HG03354 (cell line): ENCODE results near the gene TRPC4AP.

Experiments
- ATAC-seq: cut with Tn5 transposase; IDR thresholded peaks from one replicate; pipeline ENCODE4 v1.9.1; 2021; ENCODE audit warnings: mild to moderate bottlenecking; ENCODE audit not compliant: unreplicated experiment, poor library complexity, severe bottlenecking

TRPC4AP gene

GRCh38 chr20:35005463-35005961, 87.1 kb downstream of the TRPC4AP start:
- ATAC-seq = no peak

- ATAC-seq = no peak
These were observed 87.7 kb downstream of the TRPC4AP start for GRCh38 chr20:35004749-35005462.

GRCh38 chr20:35004051-35004725, 88.4 kb downstream of the TRPC4AP start:
- no peak for ATAC-seq

- ATAC-seq = no peak
These were observed 89.2 kb downstream of the TRPC4AP start for GRCh38 chr20:35003211-35004031.

- no peak for ATAC-seq
These were observed 90.0 kb downstream of the TRPC4AP start for GRCh38 chr20:35002426-35003210.

GRCh38 chr20:35001596-35002362, 90.8 kb downstream of the TRPC4AP start:
- ATAC-seq = no peak

GRCh38 chr20:35000922-35001595, 91.5 kb downstream of the TRPC4AP start:
- ATAC-seq = no peak

- ATAC-seq = no peak
These were observed 92.2 kb downstream of the TRPC4AP start for GRCh38 chr20:35000311-35000921.

- no peak for ATAC-seq
These were observed 92.8 kb downstream of the TRPC4AP start for GRCh38 chr20:34999782-35000181.

- no peak for ATAC-seq
These were observed 93.6 kb downstream of the TRPC4AP start for GRCh38 chr20:34999021-34999451.

- no peak for ATAC-seq
These were observed 94.2 kb downstream of the TRPC4AP start for GRCh38 chr20:34998331-34998950.

GRCh38 chr20:34997774-34998173, 94.8 kb downstream of the TRPC4AP start:
- no peak for ATAC-seq

- no peak for ATAC-seq
These were observed 95.5 kb downstream of the TRPC4AP start for GRCh38 chr20:34997131-34997561.

- ATAC-seq = no peak
These were observed 96.2 kb downstream of the TRPC4AP start for GRCh38 chr20:34996243-34997028.

- no peak for ATAC-seq
These were observed 96.9 kb downstream of the TRPC4AP start for GRCh38 chr20:34995696-34996095.

GRCh38 chr20:34995192-34995591, 97.4 kb downstream of the TRPC4AP start:
- no peak for ATAC-seq
